Pancreas (tissue), 10 donors: Measurements from ENCODE around the gene VSIR. TPM values are rescaled to one million over a fixed set of nuclear protein-coding genes. Genes with fewer than 3 reads are reported as not detected.

Experiments used
- ATAC-seq, 4 donors: fragments of 200-7000 bp; cut with Tn5 transposase; one replicate each; pipeline versions ENCODE4 v1.8.0 to v1.9.1; 2020; ENCODE audit warnings: mild to moderate bottlenecking in 4 of 4, moderate library complexity in 4 of 4
- DNase-seq, 6 donors: peaks; one replicate each; pipeline ENCODE4 v3.0.0-alpha.2; 2020
- FAIRE-seq: peaks from 2 replicates; lab custom pipeline; 2012; peaks lifted over from hg19 to GRCh38; lab: Jason Lieb, UNC
- H3K27ac ChIP-seq, 4 donors: fragments of 200-600 bp; sonication (generic); 1 replicate in 3 of 4; 2 replicates in 1 of 4; pipeline versions ENCODE4 v1.5.0 to v1.8.0; 2020
- H3K27me3 ChIP-seq, 4 donors: fragments of 200-600 bp; one replicate each; pipeline ENCODE4 v1.8.0; 2021
- H3K36me3 ChIP-seq, 3 donors: fragments of 200-600 bp; sonication (generic) in 1 of 3; one replicate each; pipeline versions ENCODE4 v1.5.0 to v1.8.0; 2020 to 2021
- H3K4me1 ChIP-seq, 3 donors: fragments of 200-600 bp; one replicate each; pipeline ENCODE4 v1.8.0; 2021
- H3K4me3 ChIP-seq, 4 donors: fragments of 200-600 bp; sonication (generic) in 2 of 4; one replicate each; pipeline versions ENCODE4 v1.5.0 to v1.8.0; 2020 to 2021
- H3K9me3 ChIP-seq, 4 donors: fragments of 200-600 bp; one replicate each; pipeline ENCODE4 v1.8.0; 2021
- WGBS, 2 donors: extraction: QIAGEN DNeasy Blood & Tissue Kit; methylation state at CpG; one replicate each; pipeline ENCODE4 v1.1.7; 2013; 5-methylcytosine and 5-hydroxymethylcytosine counted together
- intact Hi-C, 3 donors: fragments of 100-400 bp; cut with DNase I; formaldehyde crosslinking; loops; one replicate each; pipeline versions ENCODE4 v1.11.1 to v1.14.2; 2022
- polyA plus RNA-seq, 2 donors: library from polyadenylated mRNA; stranded (reverse); fragments of 200-250 nt; gene quantifications; one replicate each; pipeline ENCODE4 v1.2.3, GENCODE V29; 2013
- total RNA-seq, 6 donors: library from RNA; stranded (reverse); fragmentation: NEBNext Ultra II Directional in 4 of 6; extraction: Animal tissue kit (Norgen Biotek cat#: 25700) in 4 of 6; gene quantifications; one replicate each; pipeline versions ENCODE4 v1.2.1 to v1.2.4, GENCODE V29; 2021 to 2023
- TF ChIP-seq, protein P1 (sequence below), 4 donors: fragments of 200-600 bp; sonication (generic) in 3 of 4; IDR thresholded peaks; one replicate each; pipeline versions ENCODE4 v1.5.0 to v1.8.0; 2021; ENCODE audit warnings: antibody characterized with exemption in 4 of 4
- donor health status: healthy with polysubstance abuse.
- donor health status: DM: no; HTN: no; CAD: no; lungs with moderate emphysema.
- donor health status: DM: no; HTN: no; CAD: no.
- donor health status: control.
- donor health status: control.
- donor health status: Bipolar disorder and iron deficiency.
- donor health status: DM: yes; HTN: yes; CAD: no.
- donor health status: DM: no; HTN: no; CAD: no.
- donor health status: DM: no; HTN: no; CAD: no.
- donor health status: DM: yes; HTN: yes; CAD: no.

VSIR gene
- total and polyA plus RNA-seq, 8 donors = 3.7 to 27.6 (median 9.3) TPM

DNA sequence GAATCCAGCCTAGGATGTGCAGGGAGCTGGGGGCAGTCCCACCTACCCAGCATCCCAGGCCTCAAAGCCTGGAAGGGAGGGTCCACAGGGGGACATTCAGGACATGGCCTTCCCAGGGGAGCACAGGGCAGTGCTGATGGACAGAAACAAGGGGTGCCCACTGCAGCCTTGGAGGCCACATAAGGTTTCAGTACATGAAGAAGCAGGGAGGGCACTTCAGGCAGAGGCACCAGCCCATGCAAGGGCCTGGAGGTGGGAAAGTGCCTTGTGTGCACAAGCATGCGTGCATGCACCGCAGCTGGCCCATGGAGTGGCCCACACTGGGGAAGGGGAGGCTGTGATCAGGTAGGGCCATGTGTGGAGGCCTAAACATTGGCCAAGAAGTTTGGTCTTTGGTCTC, 62.8 kb downstream of the VSIR start:
- 82 to 88% methylated on average over 2 of the region's 2 CpGs for WGBS, 2 donors
- ATAC-seq = no peak

DNA sequence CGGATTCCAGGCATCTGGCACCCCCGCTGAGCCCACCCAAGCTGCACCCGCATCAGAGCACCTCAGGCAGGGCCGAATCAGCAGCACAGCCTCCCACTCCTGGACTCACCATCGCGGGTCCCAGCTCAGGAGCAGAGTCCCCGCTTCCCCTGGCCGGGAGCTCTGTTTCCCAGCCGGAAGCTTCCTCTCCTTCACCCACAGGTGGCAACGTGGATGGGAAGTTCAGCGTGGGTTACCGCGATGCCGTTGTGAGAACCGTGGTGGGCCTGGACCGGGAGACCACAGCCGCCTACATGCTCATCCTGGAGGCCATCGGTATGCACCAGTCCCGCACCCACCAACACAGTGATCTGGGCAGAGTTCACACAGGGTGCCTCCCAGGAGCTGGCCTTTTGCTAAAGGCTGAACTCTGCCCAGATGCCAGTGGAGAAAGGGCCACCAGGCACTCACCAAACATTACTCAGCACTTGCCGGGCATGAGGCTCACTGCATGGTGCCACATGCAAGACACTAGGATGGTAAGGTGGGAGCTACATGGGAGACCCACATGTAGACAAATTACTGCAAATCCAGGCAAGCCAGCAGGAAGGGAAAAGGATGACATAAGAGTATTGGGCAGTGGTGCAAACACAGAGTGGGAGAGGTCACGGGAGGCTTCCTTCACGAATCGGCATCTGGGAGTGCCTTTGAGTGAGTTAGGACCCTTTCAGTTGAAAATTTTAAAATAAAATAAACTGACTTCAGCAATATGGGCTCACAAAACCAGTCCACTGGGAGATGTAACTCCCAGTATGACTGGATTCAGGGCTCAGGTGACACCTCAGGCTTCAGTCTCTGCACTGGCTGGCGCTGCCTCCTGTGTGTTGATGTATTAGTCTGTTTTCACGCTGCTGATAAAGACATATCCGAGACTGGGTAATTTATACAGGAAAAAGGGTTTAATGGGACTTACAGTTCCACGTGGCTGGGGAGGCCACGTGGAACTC, 64.1 kb downstream of the VSIR start:
- DNase-seq (no peak), FAIRE-seq (no peak), ATAC-seq (no peak)
- Histone ChIP-seq H3K4me3 (no peak overlapping the region), H3K27ac (no peak overlapping the region), H3K9me3 (no peaks in the 10 kb centered on the region), H3K27me3 (no peaks in the 10 kb centered on the region), H3K36me3 (no peaks in the 10 kb centered on the region), H3K4me1 (peaks cover 0 to 5% (median 5%) of the 10 kb centered on the region in 3 donors)
- 57 to 68% methylated on average over 28 of the region's 28 CpGs for WGBS, 2 donors
- TF ChIP-seq, protein P1, sequence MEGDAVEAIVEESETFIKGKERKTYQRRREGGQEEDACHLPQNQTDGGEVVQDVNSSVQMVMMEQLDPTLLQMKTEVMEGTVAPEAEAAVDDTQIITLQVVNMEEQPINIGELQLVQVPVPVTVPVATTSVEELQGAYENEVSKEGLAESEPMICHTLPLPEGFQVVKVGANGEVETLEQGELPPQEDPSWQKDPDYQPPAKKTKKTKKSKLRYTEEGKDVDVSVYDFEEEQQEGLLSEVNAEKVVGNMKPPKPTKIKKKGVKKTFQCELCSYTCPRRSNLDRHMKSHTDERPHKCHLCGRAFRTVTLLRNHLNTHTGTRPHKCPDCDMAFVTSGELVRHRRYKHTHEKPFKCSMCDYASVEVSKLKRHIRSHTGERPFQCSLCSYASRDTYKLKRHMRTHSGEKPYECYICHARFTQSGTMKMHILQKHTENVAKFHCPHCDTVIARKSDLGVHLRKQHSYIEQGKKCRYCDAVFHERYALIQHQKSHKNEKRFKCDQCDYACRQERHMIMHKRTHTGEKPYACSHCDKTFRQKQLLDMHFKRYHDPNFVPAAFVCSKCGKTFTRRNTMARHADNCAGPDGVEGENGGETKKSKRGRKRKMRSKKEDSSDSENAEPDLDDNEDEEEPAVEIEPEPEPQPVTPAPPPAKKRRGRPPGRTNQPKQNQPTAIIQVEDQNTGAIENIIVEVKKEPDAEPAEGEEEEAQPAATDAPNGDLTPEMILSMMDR (IDR thresholded peaks at IDR 0.05) = no peak
- intact Hi-C loops = loop anchor here in 1 of 3 donors (10.0 kb wide), 2 partner anchors 96 to 404 kb away; no protein-coding TSS in a partner anchor

More for the DNA sequence above, 62.8 kb downstream of the VSIR start:
- no peak for DNase-seq
- no peaks in the 10 kb centered on the region for H3K36me3 ChIP-seq
- no peaks in the 10 kb centered on the region for H3K9me3 ChIP-seq
- H3K4me1 ChIP-seq = peaks cover 0 to 11% (median 9%) of the 10 kb centered on the region in 3 donors
- intact Hi-C loops = loop anchor here in 1 of 3 donors (10.0 kb wide), 1 partner anchor 326 kb away; no protein-coding TSS in a partner anchor
- no peaks in the 10 kb centered on the region for H3K27me3 ChIP-seq
- no peak overlapping the region for H3K27ac ChIP-seq
- TF ChIP-seq, protein P1 (IDR thresholded peaks at IDR 0.05) = no peak
- no peak for FAIRE-seq
- H3K4me3 ChIP-seq = no peak overlapping the region

DNA sequence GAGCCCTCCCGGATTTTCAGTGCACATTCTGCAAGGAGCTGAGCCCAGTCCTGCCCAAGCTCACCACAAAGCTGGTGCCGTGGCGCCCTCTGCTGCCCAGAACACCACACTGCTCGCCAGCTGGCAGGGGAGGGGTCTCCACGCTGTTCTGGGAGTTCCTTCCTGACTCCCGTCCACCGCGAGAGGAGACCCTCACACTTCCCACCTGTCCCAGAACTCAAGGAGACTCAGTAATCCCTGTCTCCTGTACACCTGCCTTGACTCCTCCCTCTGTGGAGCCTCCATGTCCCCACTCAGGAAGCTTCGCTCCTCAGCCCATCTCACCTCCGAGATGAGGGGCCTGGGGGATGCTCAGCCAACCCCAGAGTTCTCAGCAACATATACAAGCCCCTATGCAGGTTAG, 65.0 kb downstream of the VSIR start:
- Histone ChIP-seq H3K27me3 (no peaks in the 10 kb centered on the region), H3K4me1 (peaks cover 0 to 2% (median 0%) of the 10 kb centered on the region in 3 donors), H3K27ac (no peak overlapping the region), H3K9me3 (no peaks in the 10 kb centered on the region), H3K4me3 (no peak overlapping the region), H3K36me3 (no peaks in the 10 kb centered on the region)
- intact Hi-C loops = loop anchor here in 1 of 3 donors (10.0 kb wide), 2 partner anchors 96 to 404 kb away; no protein-coding TSS in a partner anchor
- TF ChIP-seq, protein P1 (IDR thresholded peaks at IDR 0.05) = peak; percentile 11 to 71 (median 52)
- 19 to 32% methylated on average over 10 of the region's 10 CpGs for WGBS, 2 donors
- DNase-seq (peak in 3 of 6 donors; percentile 35 to 75 (median 49)), FAIRE-seq (no peak), ATAC-seq (peak; percentile 46 to 76 (median 68))

DNA sequence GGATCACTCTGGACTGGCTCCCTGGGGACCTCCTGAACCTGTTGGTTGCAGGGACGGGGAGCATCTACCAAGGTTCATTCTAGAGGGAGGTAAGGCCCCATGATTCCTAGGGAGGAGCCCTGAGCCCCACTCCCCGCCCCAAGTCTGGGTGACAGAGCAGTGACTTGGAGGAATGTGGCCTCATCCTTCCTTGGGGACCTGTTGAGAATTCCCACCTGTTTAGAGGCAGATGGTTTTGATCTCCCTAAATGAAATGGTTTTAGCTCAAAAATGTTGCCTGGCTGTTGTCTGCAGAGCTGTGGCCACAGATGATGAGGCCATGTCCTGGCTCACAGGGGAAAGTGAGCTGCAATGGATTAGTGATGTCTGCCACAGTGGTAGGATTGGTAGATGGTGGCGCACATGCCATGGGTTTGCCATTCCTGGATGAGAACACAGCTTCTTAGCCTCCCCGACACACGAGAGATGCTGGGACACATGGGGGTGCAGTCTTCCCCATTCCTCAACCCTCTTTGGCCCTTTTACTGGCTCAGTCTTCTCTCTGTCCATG, 66.0 kb downstream of the VSIR start:
- Histone ChIP-seq H3K36me3 (no peaks in the 10 kb centered on the region), H3K9me3 (no peaks in the 10 kb centered on the region), H3K4me1 (no peaks in the 10 kb centered on the region), H3K4me3 (no peak overlapping the region), H3K27ac (no peak overlapping the region), H3K27me3 (no peaks in the 10 kb centered on the region)
- FAIRE-seq (no peak), ATAC-seq (no peak), DNase-seq (no peak)
- 77 to 81% methylated on average over 5 of the region's 5 CpGs for WGBS, 2 donors
- intact Hi-C loops = loop anchor here in 1 of 3 donors (10.0 kb wide), 2 partner anchors 97 to 403 kb away; no protein-coding TSS in a partner anchor
- TF ChIP-seq, protein P1 (IDR thresholded peaks at IDR 0.05) = no peak
